ENCODE results near the gene PAM. TPM values are rescaled to one million over a fixed set of nuclear protein-coding genes. Genes with fewer than 3 reads are reported as not detected.

Gene PAM
- total RNA-seq, 2 experiments from 2014 or later = 15.1 to 16.1 TPM

GRCh38 chr5:102873379-102873932, 118.4 kb downstream of the PAM start:
- H3K4me1 Mint-ChIP-seq (ENCODE audit: low read depth) = no peaks in the 10 kb centered on the region
- ATAC-seq (ENCODE audit: poor library complexity) = no peak
- H3K36me3 Mint-ChIP-seq (ENCODE audit: low read depth) = peaks cover 32% of the 10 kb centered on the region
- no peak for DNase-seq
- no peaks in the 10 kb centered on the region for H3K9me3 Mint-ChIP-seq
- no peak for TF ChIP-seq CTCF (IDR thresholded peaks at IDR 0.05)
- Histone ChIP-seq H3K9me3 (ENCODE audit: control insufficient read depth in 1 of 2, insufficient read depth in 1 of 2, low read length in 2 of 2) (no peaks in the 10 kb centered on the region), H3K27me3 (ENCODE audit: control insufficient read depth in 1 of 2, insufficient read depth in 2 of 2, low read length in 2 of 2) (no peaks in the 10 kb centered on the region), H3K36me3 (ENCODE audit: insufficient read depth, low read length) (peaks cover 6% of the 10 kb centered on the region), H3K4me1 (ENCODE audit: insufficient read depth, low read length) (no peaks in the 10 kb centered on the region), H3K4me3 (ENCODE audit: low read length) (no peak overlapping the region), H3K27ac (ENCODE audit: low read depth in 1 of 2, low read length in 2 of 2) (no peak overlapping the region)
- H3K27me3 Mint-ChIP-seq = peaks cover 5% of the 10 kb centered on the region
- H3K4me3 Mint-ChIP-seq = no peak overlapping the region
- ChIA-PET CTCF (no interaction called here), POLR2A (no interaction called here)
- intact Hi-C loops (cut with DNase I, micrococcal nuclease) = no loop called here
- H3K27ac Mint-ChIP-seq = no peak overlapping the region

GRCh38 chr5:102874054-102874453, 118.9 kb downstream of the PAM start:
- TF ChIP-seq CTCF (IDR thresholded peaks at IDR 0.05) = no peak
- Histone ChIP-seq H3K27ac (ENCODE audit: low read depth in 1 of 2, low read length in 2 of 2) (no peak overlapping the region), H3K27me3 (ENCODE audit: control insufficient read depth in 1 of 2, insufficient read depth in 2 of 2, low read length in 2 of 2) (no peaks in the 10 kb centered on the region), H3K4me1 (ENCODE audit: insufficient read depth, low read length) (no peaks in the 10 kb centered on the region), H3K4me3 (ENCODE audit: low read length) (no peak overlapping the region), H3K9me3 (ENCODE audit: control insufficient read depth in 1 of 2, insufficient read depth in 1 of 2, low read length in 2 of 2) (no peaks in the 10 kb centered on the region), H3K36me3 (ENCODE audit: insufficient read depth, low read length) (peaks cover 3% of the 10 kb centered on the region)
- no peak for DNase-seq
- H3K27me3 Mint-ChIP-seq = peaks cover 2% of the 10 kb centered on the region
- ChIA-PET CTCF (no interaction called here), POLR2A (no interaction called here)
- H3K4me3 Mint-ChIP-seq = no peak overlapping the region
- H3K27ac Mint-ChIP-seq = no peak overlapping the region
- no peaks in the 10 kb centered on the region for H3K9me3 Mint-ChIP-seq
- peaks cover 28% of the 10 kb centered on the region for H3K36me3 Mint-ChIP-seq (ENCODE audit: low read depth)
- no peak for ATAC-seq (ENCODE audit: poor library complexity)
- no peaks in the 10 kb centered on the region for H3K4me1 Mint-ChIP-seq (ENCODE audit: low read depth)
- intact Hi-C loops (cut with DNase I, micrococcal nuclease) = no loop called here

- no peaks in the 10 kb centered on the region for H3K27me3 Mint-ChIP-seq
- H3K27ac Mint-ChIP-seq = no peak overlapping the region
- Histone ChIP-seq H3K9me3 (ENCODE audit: control insufficient read depth in 1 of 2, insufficient read depth in 1 of 2, low read length in 2 of 2) (no peaks in the 10 kb centered on the region), H3K27me3 (ENCODE audit: control insufficient read depth in 1 of 2, insufficient read depth in 2 of 2, low read length in 2 of 2) (no peaks in the 10 kb centered on the region), H3K4me1 (ENCODE audit: insufficient read depth, low read length) (no peaks in the 10 kb centered on the region), H3K4me3 (ENCODE audit: low read length) (no peak overlapping the region), H3K36me3 (ENCODE audit: insufficient read depth, low read length) (no peaks in the 10 kb centered on the region), H3K27ac (ENCODE audit: low read depth in 1 of 2, low read length in 2 of 2) (no peak overlapping the region)
- TF ChIP-seq CTCF (IDR thresholded peaks at IDR 0.05) = no peak
- CTCF ChIA-PET = no interaction called here
- H3K36me3 Mint-ChIP-seq (ENCODE audit: low read depth) = peaks cover 13% of the 10 kb centered on the region
- intact Hi-C loops (cut with DNase I, micrococcal nuclease) = no loop called here
- H3K4me3 Mint-ChIP-seq = no peak overlapping the region
- DNase-seq (no peak), ATAC-seq (ENCODE audit: poor library complexity) (no peak)
- POLR2A ChIA-PET = no interaction called here
- H3K9me3 Mint-ChIP-seq = no peaks in the 10 kb centered on the region
- H3K4me1 Mint-ChIP-seq (ENCODE audit: low read depth) = no peaks in the 10 kb centered on the region
These were observed 120.6 kb downstream of the PAM start for GRCh38 chr5:102875721-102876123.

All from CD4-positive, alpha-beta T cell (primary cell).